ENCODE data around the gene PAMR1. TPM values are rescaled to one million over a fixed set of nuclear protein-coding genes. Genes with fewer than 3 reads are reported as not detected.

PAMR1 gene
- total RNA-seq, 1 donor from 2014 or later, result 0.82 TPM

DNA sequence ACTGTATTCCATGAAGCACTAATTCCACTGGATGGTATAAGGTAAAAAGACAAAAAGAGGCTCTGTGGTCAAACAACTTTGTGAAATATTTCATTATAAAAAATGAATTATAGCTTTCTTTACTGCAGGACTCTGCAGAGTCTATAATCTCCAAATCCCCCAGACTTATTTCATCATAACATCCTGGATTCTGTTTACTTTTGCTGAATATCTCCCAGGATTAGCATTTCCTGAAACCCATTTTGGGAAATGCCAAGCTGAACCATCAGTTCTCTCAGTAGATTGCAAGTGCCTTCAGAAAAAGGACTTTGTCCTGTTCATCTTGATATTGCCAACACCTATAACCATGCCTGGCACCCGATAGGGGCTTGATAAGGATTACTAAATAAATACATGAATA is 7.9 kb downstream of the PAMR1 start:
- no peaks in the 10 kb centered on the region for H3K4me1 Mint-ChIP-seq (ENCODE audit: unreplicated experiment)
- TF ChIP-seq, protein P1, sequence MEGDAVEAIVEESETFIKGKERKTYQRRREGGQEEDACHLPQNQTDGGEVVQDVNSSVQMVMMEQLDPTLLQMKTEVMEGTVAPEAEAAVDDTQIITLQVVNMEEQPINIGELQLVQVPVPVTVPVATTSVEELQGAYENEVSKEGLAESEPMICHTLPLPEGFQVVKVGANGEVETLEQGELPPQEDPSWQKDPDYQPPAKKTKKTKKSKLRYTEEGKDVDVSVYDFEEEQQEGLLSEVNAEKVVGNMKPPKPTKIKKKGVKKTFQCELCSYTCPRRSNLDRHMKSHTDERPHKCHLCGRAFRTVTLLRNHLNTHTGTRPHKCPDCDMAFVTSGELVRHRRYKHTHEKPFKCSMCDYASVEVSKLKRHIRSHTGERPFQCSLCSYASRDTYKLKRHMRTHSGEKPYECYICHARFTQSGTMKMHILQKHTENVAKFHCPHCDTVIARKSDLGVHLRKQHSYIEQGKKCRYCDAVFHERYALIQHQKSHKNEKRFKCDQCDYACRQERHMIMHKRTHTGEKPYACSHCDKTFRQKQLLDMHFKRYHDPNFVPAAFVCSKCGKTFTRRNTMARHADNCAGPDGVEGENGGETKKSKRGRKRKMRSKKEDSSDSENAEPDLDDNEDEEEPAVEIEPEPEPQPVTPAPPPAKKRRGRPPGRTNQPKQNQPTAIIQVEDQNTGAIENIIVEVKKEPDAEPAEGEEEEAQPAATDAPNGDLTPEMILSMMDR (IDR thresholded peaks at IDR 0.05; ENCODE audit: unreplicated experiment), result no peak
- no peaks in the 10 kb centered on the region for H3K36me3 Mint-ChIP-seq (ENCODE audit: low read depth, unreplicated experiment)
- no peak overlapping the region for H3K4me3 Mint-ChIP-seq (ENCODE audit: unreplicated experiment)
- no peak for DNase-seq (ENCODE audit: low spot score)
- H3K27ac Mint-ChIP-seq (ENCODE audit: unreplicated experiment), result no peak overlapping the region
- no peaks in the 10 kb centered on the region for H3K9me3 Mint-ChIP-seq (ENCODE audit: unreplicated experiment)
- no peaks in the 10 kb centered on the region for H3K27me3 Mint-ChIP-seq (ENCODE audit: unreplicated experiment)

DNA sequence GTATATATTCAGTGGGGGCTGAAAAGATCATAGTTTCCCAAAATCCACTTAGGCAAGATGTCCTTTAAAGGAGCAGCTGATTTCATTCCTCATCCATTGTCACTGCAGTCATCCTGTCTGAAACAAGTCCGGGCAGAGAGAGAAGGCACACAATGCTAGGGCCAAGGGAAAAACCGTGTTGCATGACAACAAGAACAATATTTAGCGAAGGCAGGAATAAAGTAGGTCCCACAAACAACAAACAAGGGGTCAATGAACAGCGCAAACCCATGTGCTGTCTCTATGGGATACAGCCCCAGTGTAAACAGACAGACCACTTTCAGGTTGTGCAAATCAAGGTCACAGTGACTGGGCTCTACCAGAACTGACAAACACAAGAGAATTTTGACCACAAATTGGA is 9.0 kb downstream of the PAMR1 start:
- Mint-ChIP-seq H3K27ac (ENCODE audit: unreplicated experiment) (no peak overlapping the region), H3K36me3 (ENCODE audit: low read depth, unreplicated experiment) (no peaks in the 10 kb centered on the region), H3K9me3 (ENCODE audit: unreplicated experiment) (no peaks in the 10 kb centered on the region), H3K4me1 (ENCODE audit: unreplicated experiment) (no peaks in the 10 kb centered on the region), H3K27me3 (ENCODE audit: unreplicated experiment) (peaks cover 2% of the 10 kb centered on the region), H3K4me3 (ENCODE audit: unreplicated experiment) (no peak overlapping the region)
- no peak for DNase-seq (ENCODE audit: low spot score)
- TF ChIP-seq, protein P1 (IDR thresholded peaks at IDR 0.05; ENCODE audit: unreplicated experiment), result no peak

DNA sequence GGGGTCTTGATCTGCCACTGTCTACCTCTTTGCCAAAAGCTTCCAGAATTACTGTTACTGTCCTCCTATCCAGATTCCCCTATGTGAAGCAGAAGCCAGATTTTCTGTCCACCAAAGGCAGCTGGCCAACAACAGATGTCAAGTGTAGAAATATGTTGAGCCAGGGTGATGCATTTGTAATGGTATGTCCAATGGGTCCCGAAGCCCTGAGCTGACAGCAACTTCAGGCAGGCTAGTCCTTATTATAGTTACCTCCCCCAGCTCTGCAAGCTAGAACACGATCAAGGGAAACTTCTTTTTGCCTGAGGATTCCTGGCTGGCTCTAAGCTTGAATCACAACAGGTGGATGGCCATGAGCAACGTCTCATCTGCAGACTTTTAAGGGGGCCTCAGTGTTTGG is 10.2 kb downstream of the PAMR1 start:
- H3K27ac Mint-ChIP-seq (ENCODE audit: unreplicated experiment), result no peak overlapping the region
- H3K4me3 Mint-ChIP-seq (ENCODE audit: unreplicated experiment), result no peak overlapping the region
- no peaks in the 10 kb centered on the region for H3K9me3 Mint-ChIP-seq (ENCODE audit: unreplicated experiment)

DNA sequence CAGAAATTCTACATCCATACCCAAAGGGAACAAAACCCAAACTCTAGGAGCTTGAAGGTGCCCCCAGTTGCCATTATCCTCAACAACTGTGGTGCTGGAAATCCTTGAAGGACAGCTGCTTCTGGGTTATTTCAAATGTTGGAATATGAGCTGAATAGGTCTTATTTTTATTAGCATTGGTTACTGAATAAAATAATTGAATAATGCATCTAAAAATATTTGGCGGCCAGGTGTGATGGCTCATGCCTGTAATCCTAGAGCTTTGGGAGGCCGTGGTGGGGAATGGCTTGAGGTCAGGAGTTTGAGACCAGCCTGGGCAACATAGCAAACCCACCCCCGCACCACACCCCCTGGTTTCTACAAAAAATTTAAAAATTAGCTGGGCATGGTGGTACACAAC is 10.9 kb downstream of the PAMR1 start:
- TF ChIP-seq, protein P1 (IDR thresholded peaks at IDR 0.05; ENCODE audit: unreplicated experiment), result no peak
- H3K9me3 Mint-ChIP-seq (ENCODE audit: unreplicated experiment), result no peaks in the 10 kb centered on the region
- H3K4me1 Mint-ChIP-seq (ENCODE audit: unreplicated experiment), result no peaks in the 10 kb centered on the region
- no peak overlapping the region for H3K27ac Mint-ChIP-seq (ENCODE audit: unreplicated experiment)
- peaks cover 2% of the 10 kb centered on the region for H3K27me3 Mint-ChIP-seq (ENCODE audit: unreplicated experiment)
- DNase-seq (ENCODE audit: low spot score), result no peak
- H3K36me3 Mint-ChIP-seq (ENCODE audit: low read depth, unreplicated experiment), result no peaks in the 10 kb centered on the region
- H3K4me3 Mint-ChIP-seq (ENCODE audit: unreplicated experiment), result no peak overlapping the region

More for the DNA sequence above, 10.2 kb downstream of the PAMR1 start:
- no peaks in the 10 kb centered on the region for H3K4me1 Mint-ChIP-seq (ENCODE audit: unreplicated experiment)
- DNase-seq (ENCODE audit: low spot score), result no peak
- H3K36me3 Mint-ChIP-seq (ENCODE audit: low read depth, unreplicated experiment), result no peaks in the 10 kb centered on the region
- TF ChIP-seq, protein P1 (IDR thresholded peaks at IDR 0.05; ENCODE audit: unreplicated experiment), result no peak
- H3K27me3 Mint-ChIP-seq (ENCODE audit: unreplicated experiment), result peaks cover 2% of the 10 kb centered on the region

DNA sequence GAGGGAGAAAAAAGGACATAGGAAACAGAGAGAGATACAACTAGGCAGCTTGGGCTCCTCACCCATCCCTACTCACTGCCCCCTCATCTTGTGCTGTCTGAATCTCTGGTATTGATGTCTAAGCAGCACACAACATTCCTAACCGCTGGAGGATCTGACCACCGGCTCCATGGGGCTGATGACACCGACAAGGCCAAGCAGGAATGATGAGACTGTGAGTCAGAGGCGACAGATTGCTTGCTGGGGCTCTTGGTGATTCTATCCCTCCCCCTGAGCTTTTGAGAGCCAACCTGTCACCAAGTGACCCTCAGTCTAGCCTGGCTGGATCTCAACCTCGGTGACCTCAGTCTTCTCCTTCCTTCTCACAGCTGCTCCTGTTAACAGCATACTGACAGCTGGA is 13.8 kb downstream of the PAMR1 start:
- DNase-seq (ENCODE audit: low spot score), result no peak
- peaks cover 3% of the 10 kb centered on the region for H3K36me3 Mint-ChIP-seq (ENCODE audit: low read depth, unreplicated experiment)
- TF ChIP-seq, protein P1 (IDR thresholded peaks at IDR 0.05; ENCODE audit: unreplicated experiment), result no peak
- no peak overlapping the region for H3K4me3 Mint-ChIP-seq (ENCODE audit: unreplicated experiment)
- H3K27me3 Mint-ChIP-seq (ENCODE audit: unreplicated experiment), result peaks cover 2% of the 10 kb centered on the region
- H3K4me1 Mint-ChIP-seq (ENCODE audit: unreplicated experiment), result no peaks in the 10 kb centered on the region
- H3K9me3 Mint-ChIP-seq (ENCODE audit: unreplicated experiment), result no peaks in the 10 kb centered on the region
- H3K27ac Mint-ChIP-seq (ENCODE audit: unreplicated experiment), result no peak overlapping the region
